ENCODE data around the gene STRN4.

Gene STRN4

GRCh38 chr19:46755853-46756543 is 9.7 kb upstream of the STRN4 start:
- ATAC-seq, result no peak

More at GRCh38 chr19:46755853-46756543, 9.7 kb upstream of the STRN4 start:
- TF ChIP-seq ZC3H10 (CRISPR knock-in tag; IDR thresholded peaks at IDR 0.05), result no peak
- TF ChIP-seq ZNF70 (CRISPR knock-in tag; IDR thresholded peaks at IDR 0.05), result no peak
- no peak for TF ChIP-seq TOX (CRISPR knock-in tag; IDR thresholded peaks at IDR 0.05; ENCODE audit: borderline replicate concordance)
- TF ChIP-seq POU6F1 (CRISPR knock-in tag; IDR thresholded peaks at IDR 0.05; ENCODE audit: borderline replicate concordance, low read depth), result no peak
- TF ChIP-seq CSDC2 (CRISPR knock-in tag; IDR thresholded peaks at IDR 0.05), result no peak
- no peak for TF ChIP-seq PPARA (CRISPR knock-in tag; IDR thresholded peaks at IDR 0.05; ENCODE audit: borderline replicate concordance)
- TF ChIP-seq GLIS3 (CRISPR knock-in tag; IDR thresholded peaks at IDR 0.05), result no peak
- no peak for TF ChIP-seq TSHZ2 (CRISPR knock-in tag; IDR thresholded peaks at IDR 0.05)
- TF ChIP-seq BACH2 (CRISPR knock-in tag; IDR thresholded peaks at IDR 0.05; ENCODE audit: borderline replicate concordance), result no peak
- no peak for TF ChIP-seq ARNTL (CRISPR knock-in tag; IDR thresholded peaks at IDR 0.05; ENCODE audit: borderline replicate concordance, low read depth)
- no peak for TF ChIP-seq OSR1 (CRISPR knock-in tag; IDR thresholded peaks at IDR 0.05)
- TF ChIP-seq ZNF565 (CRISPR knock-in tag; conservative IDR thresholded peaks at IDR 0.05; ENCODE audit: low read depth), result no peak
- no peak for TF ChIP-seq PATZ1 (CRISPR knock-in tag; IDR thresholded peaks at IDR 0.05; ENCODE audit: borderline replicate concordance)
- no peak for TF ChIP-seq CREB5 (CRISPR knock-in tag; IDR thresholded peaks at IDR 0.05; ENCODE audit: low read depth)
- TF ChIP-seq ZNF8 (CRISPR knock-in tag; IDR thresholded peaks at IDR 0.05), result no peak
- no peak for TF ChIP-seq TCF4 (CRISPR knock-in tag; IDR thresholded peaks at IDR 0.05; ENCODE audit: borderline replicate concordance)
- TF ChIP-seq CSRNP3 (CRISPR knock-in tag; IDR thresholded peaks at IDR 0.05), result no peak

All from SK-N-SH treated with all-trans-retinoic acid at 6 μM for 48 hours (cell line).